Memory B cell (primary cell): ENCODE results near the gene CMIP.

Source experiments
- ATAC-seq: fragments of 150-1000 bp; cut with Tn5 transposase; 2 replicates; pipeline ENCODE4 v1.10.0; 2021; ENCODE audit warnings: low read depth, mild to moderate bottlenecking, moderate library complexity
- DNase-seq, 2 donors: peaks; one replicate each; pipeline ENCODE4 v3.0.0; 2022; ENCODE audit warnings: low spot score in 2 of 2
- H3K27ac Mint-ChIP-seq: one replicate; pipeline ENCODE4 v1.8.0; 2022; ENCODE audit warnings: mild to moderate bottlenecking, moderate library complexity, mixed read lengths
- H3K27me3 Mint-ChIP-seq: one replicate; pipeline ENCODE4 v1.8.0; 2022; ENCODE audit warnings: mixed read lengths
- H3K36me3 Mint-ChIP-seq: one replicate; pipeline ENCODE4 v1.8.0; 2022; ENCODE audit warnings: mild to moderate bottlenecking, mixed read lengths
- H3K4me1 Mint-ChIP-seq: one replicate; pipeline ENCODE4 v1.8.0; 2022; ENCODE audit warnings: mixed read lengths
- H3K4me3 Mint-ChIP-seq: one replicate; pipeline ENCODE4 v1.8.0; 2022; ENCODE audit warnings: mild to moderate bottlenecking, moderate library complexity, mixed read lengths
- H3K9me3 Mint-ChIP-seq: one replicate; pipeline ENCODE4 v1.8.0; 2022; ENCODE audit warnings: mixed read lengths

CMIP gene

DNA sequence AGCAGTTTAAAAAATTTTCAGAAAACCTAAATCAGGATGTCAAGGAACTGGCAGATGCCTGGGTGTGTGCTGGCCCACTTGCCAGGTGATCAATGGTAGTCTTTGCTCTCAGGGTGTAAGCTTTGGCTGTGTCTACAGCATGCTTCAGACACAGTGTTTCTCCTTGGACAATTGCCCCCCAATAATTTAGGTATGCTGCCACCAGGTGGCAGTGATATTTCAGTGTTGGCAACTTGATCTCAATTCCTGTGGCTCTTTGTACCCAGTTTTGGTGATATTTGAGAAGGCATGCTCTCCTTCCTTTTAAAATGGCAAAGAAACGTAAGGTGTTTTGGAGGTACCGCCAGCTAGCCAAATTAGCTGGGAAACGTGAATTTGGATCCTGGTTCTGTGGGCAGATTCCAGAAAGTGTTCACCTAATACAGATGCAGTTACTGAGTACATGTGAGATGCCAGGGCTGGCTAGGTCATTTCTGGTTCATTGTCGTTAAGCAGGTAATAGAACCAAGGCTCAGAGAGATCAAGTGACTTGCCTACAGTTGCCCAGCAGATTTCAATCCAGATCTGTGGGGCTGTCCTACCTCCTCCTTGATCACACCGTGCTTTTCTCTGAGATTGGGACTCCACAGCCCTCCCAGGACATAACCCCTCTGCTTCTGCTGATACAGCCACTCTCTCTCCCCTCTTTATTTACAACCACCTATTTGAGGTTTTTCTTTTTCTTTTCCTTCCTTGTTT, 178.9 kb downstream of the CMIP start:
- H3K36me3 Mint-ChIP-seq: peaks cover under 1% of the 10 kb centered on the region
- DNase-seq (peak; percentile 46 to 52), ATAC-seq (peak; percentile 53)
- H3K27ac Mint-ChIP-seq: no peak overlapping the region
- no peaks in the 10 kb centered on the region for H3K9me3 Mint-ChIP-seq
- H3K4me3 Mint-ChIP-seq: no peak overlapping the region
- no peaks in the 10 kb centered on the region for H3K27me3 Mint-ChIP-seq
- H3K4me1 Mint-ChIP-seq: peaks cover 10% of the 10 kb centered on the region

- H3K36me3 Mint-ChIP-seq: peaks cover 3% of the 10 kb centered on the region
- H3K27ac Mint-ChIP-seq: peak overlapping the region; percentile 21
These were observed 179.8 kb downstream of the CMIP start for GRCh38 chr16:81624403-81624759.

GRCh38 chr16:81624760-81625543, 180.3 kb downstream of the CMIP start:
- DNase-seq (no peak), ATAC-seq (peak; percentile 31)
- no peak overlapping the region for H3K4me3 Mint-ChIP-seq
- no peaks in the 10 kb centered on the region for H3K9me3 Mint-ChIP-seq
- H3K27ac Mint-ChIP-seq: peak overlapping the region; percentile 21
- H3K4me1 Mint-ChIP-seq: peaks cover 15% of the 10 kb centered on the region
- no peaks in the 10 kb centered on the region for H3K27me3 Mint-ChIP-seq
- H3K36me3 Mint-ChIP-seq: peaks cover 4% of the 10 kb centered on the region

More at GRCh38 chr16:81624403-81624759, 179.8 kb downstream of the CMIP start:
- H3K9me3 Mint-ChIP-seq: no peaks in the 10 kb centered on the region
- no peaks in the 10 kb centered on the region for H3K27me3 Mint-ChIP-seq
- H3K4me3 Mint-ChIP-seq: no peak overlapping the region
- ATAC-seq (no peak), DNase-seq (no peak)
- H3K4me1 Mint-ChIP-seq: peaks cover 14% of the 10 kb centered on the region

- no peak overlapping the region for H3K4me3 Mint-ChIP-seq
- no peak overlapping the region for H3K27ac Mint-ChIP-seq
- DNase-seq (no peak), ATAC-seq (no peak)
- peaks cover 4% of the 10 kb centered on the region for H3K36me3 Mint-ChIP-seq
- H3K27me3 Mint-ChIP-seq: no peaks in the 10 kb centered on the region
- H3K4me1 Mint-ChIP-seq: peaks cover 15% of the 10 kb centered on the region
- H3K9me3 Mint-ChIP-seq: no peaks in the 10 kb centered on the region
These were observed 181.0 kb downstream of the CMIP start for GRCh38 chr16:81625544-81626153.

- Mint-ChIP-seq H3K27me3 (no peaks in the 10 kb centered on the region), H3K36me3 (peaks cover 4% of the 10 kb centered on the region), H3K27ac (no peak overlapping the region), H3K4me3 (no peak overlapping the region), H3K4me1 (peaks cover 18% of the 10 kb centered on the region), H3K9me3 (no peaks in the 10 kb centered on the region)
- DNase-seq (no peak), ATAC-seq (no peak)
These were observed 181.6 kb downstream of the CMIP start for GRCh38 chr16:81626181-81626674.

- Mint-ChIP-seq H3K27me3 (no peaks in the 10 kb centered on the region), H3K27ac (no peak overlapping the region), H3K9me3 (no peaks in the 10 kb centered on the region), H3K4me1 (peaks cover 20% of the 10 kb centered on the region), H3K36me3 (peaks cover 4% of the 10 kb centered on the region), H3K4me3 (no peak overlapping the region)
- no peak for DNase-seq
- ATAC-seq: no peak
These were observed 182.4 kb downstream of the CMIP start for GRCh38 chr16:81627024-81627423.

GRCh38 chr16:81627729-81628244, 183.2 kb downstream of the CMIP start:
- H3K9me3 Mint-ChIP-seq: no peaks in the 10 kb centered on the region
- no peak overlapping the region for H3K4me3 Mint-ChIP-seq
- ATAC-seq: no peak
- peaks cover 4% of the 10 kb centered on the region for H3K36me3 Mint-ChIP-seq
- no peak overlapping the region for H3K27ac Mint-ChIP-seq
- DNase-seq: no peak
- peaks cover 20% of the 10 kb centered on the region for H3K4me1 Mint-ChIP-seq
- H3K27me3 Mint-ChIP-seq: no peaks in the 10 kb centered on the region

- Mint-ChIP-seq H3K27me3 (no peaks in the 10 kb centered on the region), H3K27ac (no peak overlapping the region), H3K4me1 (peaks cover 18% of the 10 kb centered on the region), H3K36me3 (peaks cover 4% of the 10 kb centered on the region), H3K4me3 (no peak overlapping the region), H3K9me3 (no peaks in the 10 kb centered on the region)
- ATAC-seq (no peak), DNase-seq (no peak)
These were observed 184.6 kb downstream of the CMIP start for GRCh38 chr16:81629034-81629802.

DNA sequence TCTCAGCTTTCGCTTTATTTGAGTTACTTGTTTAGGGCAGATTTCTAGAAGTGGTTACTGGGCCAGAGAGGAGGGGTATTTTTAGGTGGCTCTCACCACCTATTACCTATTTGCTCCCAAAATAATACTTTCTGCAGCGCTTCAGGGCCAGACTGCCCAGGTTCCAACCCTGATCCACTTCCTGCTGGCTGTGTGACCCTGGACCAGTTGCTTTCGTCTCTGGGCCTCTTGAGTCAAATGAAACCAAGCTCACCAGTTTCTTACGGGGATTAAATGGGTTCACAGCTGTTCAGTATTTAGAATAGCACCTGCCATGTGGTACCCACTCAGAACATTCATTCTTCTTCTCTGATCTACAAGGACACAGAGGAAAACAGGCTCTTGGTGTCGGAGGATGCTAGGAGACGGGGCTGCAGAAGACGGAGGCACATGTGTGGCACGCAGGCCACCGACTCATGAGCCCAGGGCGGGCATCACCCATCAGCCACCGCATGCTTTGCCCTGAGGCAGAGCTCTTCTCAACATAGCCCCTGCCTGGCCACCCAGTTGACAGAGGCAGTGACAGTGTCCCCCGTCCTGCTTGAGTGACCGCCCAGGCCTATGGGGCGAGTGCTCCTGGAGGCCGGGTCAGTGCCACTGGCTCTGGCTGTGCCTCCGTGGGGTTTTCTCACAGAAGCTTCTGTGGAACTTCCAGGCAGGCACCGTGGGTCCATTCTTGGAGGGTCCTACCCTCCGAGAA, 185.5 kb downstream of the CMIP start:
- peaks cover 13% of the 10 kb centered on the region for H3K4me1 Mint-ChIP-seq
- H3K9me3 Mint-ChIP-seq: no peaks in the 10 kb centered on the region
- no peak overlapping the region for H3K4me3 Mint-ChIP-seq
- peak overlapping the region; percentile 14 for H3K27ac Mint-ChIP-seq
- peaks cover 4% of the 10 kb centered on the region for H3K36me3 Mint-ChIP-seq
- H3K27me3 Mint-ChIP-seq: no peaks in the 10 kb centered on the region
- ATAC-seq (no peak), DNase-seq (no peak)

DNA sequence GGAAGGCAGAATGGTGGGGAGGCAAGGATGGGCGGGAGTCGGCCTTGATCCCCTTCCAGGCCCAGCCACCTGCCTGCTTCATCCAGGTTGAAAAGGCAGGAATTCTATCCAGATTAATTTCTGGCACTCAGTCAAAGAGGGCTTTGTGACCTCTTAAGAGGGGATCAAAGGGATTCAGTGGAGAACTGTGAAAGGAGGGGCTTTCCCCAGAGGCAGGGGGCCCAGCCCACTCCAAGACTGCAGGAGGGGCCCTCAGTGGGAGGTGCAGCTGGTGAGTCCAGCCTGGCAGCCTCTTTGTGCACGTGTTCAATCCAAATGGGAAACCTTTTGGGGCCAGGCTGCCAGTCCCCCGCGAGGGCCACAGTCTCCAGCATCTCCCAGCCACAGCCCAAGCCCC, 186.0 kb downstream of the CMIP start:
- Mint-ChIP-seq H3K27me3 (no peaks in the 10 kb centered on the region), H3K36me3 (peaks cover 4% of the 10 kb centered on the region), H3K9me3 (no peaks in the 10 kb centered on the region), H3K27ac (peak overlapping the region; percentile 14), H3K4me1 (peaks cover 10% of the 10 kb centered on the region), H3K4me3 (no peak overlapping the region)
- DNase-seq (no peak), ATAC-seq (no peak)

DNA sequence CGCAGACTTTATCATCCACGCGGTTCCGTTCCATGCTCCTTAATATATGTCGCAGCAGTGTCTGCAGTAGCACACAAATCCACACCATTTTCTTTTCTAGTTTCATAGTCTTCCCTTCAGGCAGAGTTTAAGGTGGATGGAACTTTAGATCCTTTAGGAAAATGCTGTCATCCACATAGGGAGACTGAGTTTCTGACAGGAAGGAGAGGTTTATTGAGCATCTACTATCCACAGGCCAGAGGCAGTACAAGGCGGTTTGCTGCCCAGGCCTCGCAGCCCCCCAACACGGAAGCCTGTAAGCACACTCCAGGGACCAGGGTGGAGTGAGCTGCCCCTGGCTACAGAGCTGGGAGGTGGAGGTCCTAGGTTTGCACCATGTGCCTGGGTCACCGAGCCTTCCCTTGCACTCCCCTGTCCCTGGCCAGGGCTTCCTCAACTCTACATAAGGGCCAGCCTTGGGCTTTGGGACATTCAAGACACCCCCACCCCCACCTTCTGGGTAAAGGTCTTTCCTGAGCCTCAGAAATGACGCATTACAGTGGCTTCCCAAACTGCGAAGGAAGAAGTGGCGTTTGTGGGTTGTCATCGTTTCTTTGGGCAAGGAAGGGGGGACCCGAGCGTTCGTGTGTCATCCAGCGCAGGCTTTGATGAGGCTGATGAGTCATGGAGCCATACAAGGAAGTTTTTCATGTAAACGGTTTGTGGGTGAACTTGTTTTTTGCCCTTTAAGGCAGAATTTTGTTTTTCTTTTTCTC, 188.0 kb downstream of the CMIP start:
- no peak overlapping the region for H3K4me3 Mint-ChIP-seq
- H3K27ac Mint-ChIP-seq: no peak overlapping the region
- DNase-seq (no peak), ATAC-seq (no peak)
- H3K36me3 Mint-ChIP-seq: peaks cover 4% of the 10 kb centered on the region
- H3K9me3 Mint-ChIP-seq: no peaks in the 10 kb centered on the region
- H3K27me3 Mint-ChIP-seq: no peaks in the 10 kb centered on the region
- peaks cover 12% of the 10 kb centered on the region for H3K4me1 Mint-ChIP-seq

DNA sequence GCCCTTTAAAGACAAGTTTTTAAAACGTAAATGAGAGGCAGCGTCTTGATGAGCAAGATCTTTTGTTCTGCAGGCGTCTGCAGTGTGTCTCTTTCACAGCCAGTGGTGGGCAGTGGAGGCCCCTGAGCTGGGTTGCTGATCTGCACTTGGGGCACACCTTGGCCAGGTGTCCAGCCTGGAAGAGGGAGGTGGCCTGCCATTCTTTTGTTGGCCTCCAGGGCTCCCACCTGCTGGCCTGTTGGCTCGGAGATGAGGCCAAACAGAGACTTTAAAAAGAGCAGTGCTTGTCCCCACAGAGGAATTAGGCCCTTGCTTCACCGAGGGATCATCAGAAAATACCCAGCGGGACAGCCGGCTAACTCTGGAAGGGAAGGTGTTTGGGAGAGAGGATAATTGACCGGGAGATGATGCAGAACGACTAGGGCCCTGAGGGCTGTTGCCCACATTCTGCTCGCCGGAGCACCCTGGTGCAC, 188.6 kb downstream of the CMIP start:
- H3K36me3 Mint-ChIP-seq: peaks cover 4% of the 10 kb centered on the region
- ATAC-seq: no peak
- H3K27ac Mint-ChIP-seq: peak overlapping the region; percentile 50

More for the DNA sequence above, 188.6 kb downstream of the CMIP start:
- no peak for DNase-seq
- H3K4me3 Mint-ChIP-seq: no peak overlapping the region
- H3K27me3 Mint-ChIP-seq: no peaks in the 10 kb centered on the region
- H3K4me1 Mint-ChIP-seq: peaks cover 12% of the 10 kb centered on the region
- no peaks in the 10 kb centered on the region for H3K9me3 Mint-ChIP-seq
